ENCODE measurements around the gene NDUFA3.
"Not testable (repeated sequence)": the region's sequence is repeated elsewhere in the genome, so short reads cannot be mapped to it uniquely, and the experiment has no call there.

Gene NDUFA3

GRCh38 chr19:54102421-54103169, at the start of gene NDUFA3:
NDUFA3 (plus strand) TSS chr19:54102855; CDS start chr19:54102879, 24 bp downstream.
- DNase-seq: peak; percentile 94

GRCh38 chr19:54062643-54063042, 40.0 kb upstream of the NDUFA3 start:
- DNase-seq: no peak

GRCh38 chr19:54063350-54064116, 39.1 kb upstream of the NDUFA3 start, which contains the start of gene VSTM1:
VSTM1 (minus strand) TSS chr19:54063897; CDS start chr19:54063777, 120 bp downstream.
- DNase-seq: no peak

GRCh38 chr19:54069470-54069869, 33.2 kb upstream of the NDUFA3 start:
- no peak for DNase-seq

- DNase-seq: no peak
Measured at GRCh38 chr19:54073829-54074228, 28.8 kb upstream of the NDUFA3 start.

GRCh38 chr19:54074851-54075250, 27.8 kb upstream of the NDUFA3 start:
- no peak for DNase-seq

GRCh38 chr19:54077334-54077733, 25.3 kb upstream of the NDUFA3 start:
- no peak for DNase-seq

- DNase-seq: no peak
Measured at GRCh38 chr19:54081032-54081431, 21.6 kb upstream of the NDUFA3 start, which contains the start of gene TARM1. TARM1 (minus strand) TSS chr19:54081365; CDS start chr19:54081340, 25 bp downstream.

GRCh38 chr19:54084410-54084809, 18.2 kb upstream of the NDUFA3 start:
- DNase-seq: no peak

GRCh38 chr19:54094426-54095000, 8.1 kb upstream of the NDUFA3 start:
- DNase-seq: no peak

GRCh38 chr19:54095136-54095858, 7.4 kb upstream of the NDUFA3 start:
- DNase-seq: no peak

GRCh38 chr19:54095859-54096616, 6.6 kb upstream of the NDUFA3 start:
- DNase-seq: not testable (repeated sequence)

GRCh38 chr19:54096617-54097106, 6.0 kb upstream of the NDUFA3 start:
- no peak for DNase-seq

- no peak for DNase-seq
Measured at GRCh38 chr19:54099190-54099902, 3.3 kb upstream of the NDUFA3 start.

GRCh38 chr19:54099903-54100255, 2.8 kb upstream of the NDUFA3 start:
- DNase-seq: not testable (repeated sequence)

GRCh38 chr19:54100561-54100960, 2.1 kb upstream of the NDUFA3 start, which contains the start of gene OSCAR:
OSCAR (minus strand) TSS chr19:54100803; CDS start chr19:54100792, 11 bp downstream.
- DNase-seq: no peak

- no peak for DNase-seq
Measured at GRCh38 chr19:54104998-54105715, 2.5 kb downstream of the NDUFA3 start.

- no peak for DNase-seq
Measured at GRCh38 chr19:54105796-54106195, 3.1 kb downstream of the NDUFA3 start.

GRCh38 chr19:54106716-54107115, 4.1 kb downstream of the NDUFA3 start:
- DNase-seq: no peak

GRCh38 chr19:54107876-54108490, 5.3 kb downstream of the NDUFA3 start:
- DNase-seq: no peak

Measured in NCI-H510A (cell line).